Lung (tissue), 12 donors: ENCODE results near the gene PPIL1. TPM values are rescaled to one million over a fixed set of nuclear protein-coding genes. Genes with fewer than 3 reads are reported as not detected.
"Not testable (repeated sequence)": the region's sequence is repeated elsewhere in the genome, so short reads cannot be mapped to it uniquely, and the experiment has no call there.

Experiments used
- ATAC-seq: fragments of 200-7000 bp; cut with Tn5 transposase; one replicate; pipeline ENCODE4 v1.9.1; 2020; ENCODE audit warnings: moderate number of reproducible peaks; ENCODE audit not compliant: insufficient read depth, low FRiP score
- DNase-seq, 3 donors: peaks; one replicate each; pipeline ENCODE4 v3.0.0-alpha.2; 2013 to 2017
- H3K27ac ChIP-seq, 2 donors: one replicate each; pipeline ENCODE4 v1.5.1; 2013; ENCODE audit warnings: mild to moderate bottlenecking in 2 of 2, moderate library complexity in 2 of 2, control low read depth in 1 of 2, inconsistent platforms in 1 of 2, low read depth in 1 of 2, low read length in 1 of 2
- H3K27me3 ChIP-seq, 3 donors: one replicate each; pipeline ENCODE4 v1.5.1; 2013; ENCODE audit warnings: low read length in 2 of 3; ENCODE audit not compliant: control insufficient read depth in 3 of 3, insufficient read depth in 3 of 3
- H3K36me3 ChIP-seq, 4 donors: one replicate each; pipeline ENCODE4 v1.5.1; 2013; ENCODE audit warnings: low read length in 4 of 4, mild to moderate bottlenecking in 1 of 4, moderate library complexity in 1 of 4; ENCODE audit not compliant: control insufficient read depth in 4 of 4, insufficient read depth in 4 of 4
- H3K4me1 ChIP-seq, 5 donors: one replicate each; pipeline ENCODE4 v1.5.1; 2013; ENCODE audit warnings: low read length in 5 of 5, mild to moderate bottlenecking in 2 of 5, moderate library complexity in 1 of 5; ENCODE audit not compliant: control insufficient read depth in 5 of 5, insufficient read depth in 5 of 5
- H3K4me3 ChIP-seq: one replicate; pipeline ENCODE4 v1.5.1; 2013; ENCODE audit warnings: mild to moderate bottlenecking, control low read depth, moderate library complexity
- H3K9ac ChIP-seq, 2 donors: one replicate each; pipeline ENCODE4 v1.5.1; 2013; ENCODE audit warnings: low read length in 2 of 2, control low read depth in 1 of 2; ENCODE audit not compliant: insufficient read depth in 1 of 2
- H3K9me3 ChIP-seq, 4 donors: one replicate each; pipeline ENCODE4 v1.5.1; 2013; ENCODE audit warnings: low read length in 3 of 4, mild to moderate bottlenecking in 1 of 4, moderate library complexity in 1 of 4; ENCODE audit not compliant: control insufficient read depth in 4 of 4, insufficient read depth in 3 of 4
- WGBS, 2 donors: extraction: QIAGEN DNeasy Blood & Tissue Kit; methylation state at CpG; one replicate each; pipeline ENCODE4 v1.1.7; 2013; 5-methylcytosine and 5-hydroxymethylcytosine counted together
- polyA plus RNA-seq, 2 donors: library from polyadenylated mRNA; stranded (reverse); fragments of 200-250 nt; gene quantifications; one replicate each; pipeline ENCODE4 v1.2.1, GENCODE V29; 2013
- total RNA-seq, 2 donors: library from RNA; depleted of rRNA in 1 of 2; stranded (reverse); fragments of >200 nt in 1 of 2; gene quantifications; one replicate each; pipeline ENCODE4 v1.2.1, GENCODE V29; 2014 to 2021
- TF ChIP-seq, protein P1 (sequence below): IDR thresholded peaks from 2 replicates; pipeline ENCODE4 v1.5.1; 2012; ENCODE audit warnings: mild to moderate bottlenecking; ENCODE audit errors: control extremely low read depth, extremely low read depth
- donor health status: control.
- donor health status: control.
- donor health status: Bipolar disorder and iron deficiency.
- donor health status: healthy.
- donor health status: DM: yes; HTN: yes; CAD: no.

The PPIL1 gene
- total and polyA plus RNA-seq, 4 donors: 12.3 to 30.2 (median 20.1) TPM

DNA sequence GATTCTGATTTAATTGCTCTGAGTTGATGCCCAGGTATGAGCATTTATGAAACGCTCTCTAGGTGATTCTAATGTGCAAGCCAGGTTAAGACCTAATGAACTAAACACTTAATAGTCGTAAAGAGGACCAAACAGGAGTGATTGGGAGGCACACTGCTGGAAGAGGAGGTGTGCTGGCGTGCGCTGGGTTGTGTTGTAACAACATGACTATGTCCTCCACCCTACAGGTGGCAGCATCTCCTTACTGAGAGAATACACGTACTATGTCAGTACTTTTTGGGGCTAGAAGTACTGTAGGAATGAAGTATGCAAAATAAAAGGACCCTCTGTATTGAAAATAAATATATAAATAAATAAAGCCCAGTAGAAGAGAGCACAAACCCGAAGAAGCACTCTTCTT lies 23.0 kb upstream of the PPIL1 start:
- ATAC-seq (no peak), DNase-seq (no peak)
- H3K27ac ChIP-seq: no peak overlapping the region
- no peaks in the 10 kb centered on the region for H3K4me1 ChIP-seq
- peaks cover 3 to 16% (median 15%) of the 10 kb centered on the region in 4 donors for H3K36me3 ChIP-seq
- H3K9me3 ChIP-seq: no peaks in the 10 kb centered on the region
- H3K9ac ChIP-seq: no peak overlapping the region
- 79 to 86% methylated on average over 6 of the region's 6 CpGs for WGBS, 2 donors
- H3K27me3 ChIP-seq: no peaks in the 10 kb centered on the region
- H3K4me3 ChIP-seq: no peak overlapping the region
- TF ChIP-seq, protein P1, sequence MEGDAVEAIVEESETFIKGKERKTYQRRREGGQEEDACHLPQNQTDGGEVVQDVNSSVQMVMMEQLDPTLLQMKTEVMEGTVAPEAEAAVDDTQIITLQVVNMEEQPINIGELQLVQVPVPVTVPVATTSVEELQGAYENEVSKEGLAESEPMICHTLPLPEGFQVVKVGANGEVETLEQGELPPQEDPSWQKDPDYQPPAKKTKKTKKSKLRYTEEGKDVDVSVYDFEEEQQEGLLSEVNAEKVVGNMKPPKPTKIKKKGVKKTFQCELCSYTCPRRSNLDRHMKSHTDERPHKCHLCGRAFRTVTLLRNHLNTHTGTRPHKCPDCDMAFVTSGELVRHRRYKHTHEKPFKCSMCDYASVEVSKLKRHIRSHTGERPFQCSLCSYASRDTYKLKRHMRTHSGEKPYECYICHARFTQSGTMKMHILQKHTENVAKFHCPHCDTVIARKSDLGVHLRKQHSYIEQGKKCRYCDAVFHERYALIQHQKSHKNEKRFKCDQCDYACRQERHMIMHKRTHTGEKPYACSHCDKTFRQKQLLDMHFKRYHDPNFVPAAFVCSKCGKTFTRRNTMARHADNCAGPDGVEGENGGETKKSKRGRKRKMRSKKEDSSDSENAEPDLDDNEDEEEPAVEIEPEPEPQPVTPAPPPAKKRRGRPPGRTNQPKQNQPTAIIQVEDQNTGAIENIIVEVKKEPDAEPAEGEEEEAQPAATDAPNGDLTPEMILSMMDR: no peak

DNA sequence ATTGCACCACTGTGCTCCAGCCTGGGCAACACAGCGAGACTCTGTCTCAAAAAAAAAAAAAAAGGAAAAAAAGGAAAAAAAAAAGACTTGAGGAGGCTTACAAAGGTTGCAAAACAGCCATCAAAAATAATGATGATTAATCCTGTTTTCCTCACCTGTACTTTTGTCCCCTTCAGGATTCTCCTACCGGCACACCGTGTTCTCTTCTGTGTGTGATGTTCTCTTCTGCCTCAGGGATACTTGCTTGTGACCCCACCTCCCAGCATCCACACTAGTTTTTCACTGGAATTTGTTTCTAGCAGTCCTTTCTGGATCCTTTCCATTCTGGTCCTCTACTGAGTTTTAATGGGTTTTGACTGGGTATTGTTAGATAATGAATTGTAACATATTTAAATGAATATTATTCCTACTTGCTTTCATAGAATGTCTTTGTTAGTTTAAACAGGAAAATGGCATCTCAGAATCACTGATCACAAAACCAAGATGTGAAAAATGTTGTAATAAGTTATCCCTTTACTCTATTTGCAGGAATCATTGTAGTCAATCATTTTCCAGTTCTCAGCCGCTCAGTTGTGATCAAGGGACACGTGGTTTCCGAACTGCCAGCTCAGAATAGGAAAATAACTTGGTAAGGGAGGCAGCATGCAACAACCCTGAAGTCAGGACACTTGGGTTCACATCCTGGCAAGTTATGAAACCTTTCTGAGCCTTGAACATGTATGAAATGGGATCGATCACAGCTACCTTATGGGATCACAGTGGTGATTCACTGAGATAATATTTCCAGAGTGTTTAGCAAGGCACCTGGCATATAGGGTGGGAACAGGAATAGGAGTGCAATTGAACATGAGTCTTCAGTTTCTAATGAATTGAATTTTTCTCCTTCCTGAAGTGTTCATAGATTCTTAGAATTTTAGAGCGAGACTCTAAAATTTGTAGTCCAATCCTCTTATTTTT lies 19.7 kb upstream of the PPIL1 start:
- no peaks in the 10 kb centered on the region for H3K9me3 ChIP-seq
- 93 to 94% methylated on average over 8 of the region's 8 CpGs for WGBS, 2 donors
- no peak overlapping the region for H3K4me3 ChIP-seq
- H3K27ac ChIP-seq: no peak overlapping the region
- TF ChIP-seq, protein P1: no peak
- peaks cover 0 to 9% (median 5%) of the 10 kb centered on the region in 4 donors for H3K36me3 ChIP-seq
- DNase-seq: no peak
- ATAC-seq: no peak
- H3K27me3 ChIP-seq: no peaks in the 10 kb centered on the region
- peaks cover 0 to under 1% (median 0%) of the 10 kb centered on the region in 5 donors for H3K4me1 ChIP-seq
- H3K9ac ChIP-seq: no peak overlapping the region

DNA sequence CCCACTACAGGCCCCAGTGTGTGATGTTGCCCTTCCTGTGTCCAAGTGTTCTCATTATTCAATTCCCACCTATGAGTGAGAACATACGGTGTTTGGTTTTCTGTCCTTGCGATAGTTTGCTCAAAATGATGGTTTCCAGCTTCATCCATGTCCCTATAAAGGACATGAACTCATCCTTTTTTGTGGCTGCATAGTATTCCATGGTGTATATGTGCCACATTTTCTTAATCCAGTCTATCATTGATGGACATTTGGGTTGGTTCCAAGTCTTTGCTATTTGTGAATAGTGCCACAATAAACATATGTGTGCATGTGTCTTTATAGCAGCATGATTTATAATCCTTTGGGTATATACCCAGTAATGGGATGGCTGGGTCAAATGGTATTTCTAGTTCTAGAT lies 16.6 kb upstream of the PPIL1 start:
- not testable (repeated sequence) for DNase-seq, ATAC-seq, H3K9me3 ChIP-seq, H3K9ac ChIP-seq, H3K4me3 ChIP-seq, H3K27ac ChIP-seq, H3K36me3 ChIP-seq, H3K27me3 ChIP-seq
- peaks cover 0 to 19% (median 5%) of the 10 kb centered on the region in 5 donors for H3K4me1 ChIP-seq
- 86 to 100% methylated on average over 2 of the region's 2 CpGs for WGBS, 2 donors

DNA sequence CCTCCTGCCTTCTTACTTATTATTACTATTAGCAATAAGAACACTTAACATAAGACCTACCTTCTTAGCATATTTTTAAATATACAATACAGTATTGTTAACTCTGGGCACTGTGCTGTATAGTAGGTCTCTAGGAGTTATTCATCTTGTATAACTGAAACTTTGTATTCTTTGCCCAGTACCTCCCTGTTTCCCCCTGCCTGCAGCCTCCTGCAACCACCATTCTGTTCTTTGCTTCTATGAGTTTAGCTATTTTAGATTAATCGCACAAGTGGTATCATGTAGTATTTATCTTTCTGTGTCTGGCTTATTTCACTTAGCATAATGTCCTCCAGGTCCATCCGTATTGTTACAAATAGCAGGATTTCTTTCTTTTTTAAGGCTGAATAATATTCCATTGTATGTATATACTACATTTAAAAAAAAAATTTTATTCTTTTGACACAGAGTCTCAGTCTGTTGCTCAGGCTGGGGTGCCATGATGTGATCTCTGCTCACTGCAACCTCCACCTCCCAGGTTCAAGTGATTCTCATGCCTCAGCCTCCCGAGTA lies 15.6 kb upstream of the PPIL1 start:
- no peak overlapping the region for H3K9ac ChIP-seq
- WGBS, 2 donors: 96 to 100% methylated on average over 3 of the region's 3 CpGs
- TF ChIP-seq, protein P1: no peak
- no peaks in the 10 kb centered on the region for H3K27me3 ChIP-seq
- H3K9me3 ChIP-seq: no peaks in the 10 kb centered on the region
- peaks cover 0 to 19% (median 8%) of the 10 kb centered on the region in 5 donors for H3K4me1 ChIP-seq
- H3K27ac ChIP-seq: no peak overlapping the region
- H3K36me3 ChIP-seq: peaks cover 0 to 9% (median 3%) of the 10 kb centered on the region in 4 donors
- ATAC-seq (no peak), DNase-seq (no peak)
- H3K4me3 ChIP-seq: no peak overlapping the region
